ENCODE data around the gene HSPBP1. TPM values are rescaled to one million over a fixed set of nuclear protein-coding genes. Genes with fewer than 3 reads are reported as not detected.

The HSPBP1 gene
- total and polyA plus RNA-seq, 4 donors: 9.4 to 31.6 (median 13.5) TPM

DNA sequence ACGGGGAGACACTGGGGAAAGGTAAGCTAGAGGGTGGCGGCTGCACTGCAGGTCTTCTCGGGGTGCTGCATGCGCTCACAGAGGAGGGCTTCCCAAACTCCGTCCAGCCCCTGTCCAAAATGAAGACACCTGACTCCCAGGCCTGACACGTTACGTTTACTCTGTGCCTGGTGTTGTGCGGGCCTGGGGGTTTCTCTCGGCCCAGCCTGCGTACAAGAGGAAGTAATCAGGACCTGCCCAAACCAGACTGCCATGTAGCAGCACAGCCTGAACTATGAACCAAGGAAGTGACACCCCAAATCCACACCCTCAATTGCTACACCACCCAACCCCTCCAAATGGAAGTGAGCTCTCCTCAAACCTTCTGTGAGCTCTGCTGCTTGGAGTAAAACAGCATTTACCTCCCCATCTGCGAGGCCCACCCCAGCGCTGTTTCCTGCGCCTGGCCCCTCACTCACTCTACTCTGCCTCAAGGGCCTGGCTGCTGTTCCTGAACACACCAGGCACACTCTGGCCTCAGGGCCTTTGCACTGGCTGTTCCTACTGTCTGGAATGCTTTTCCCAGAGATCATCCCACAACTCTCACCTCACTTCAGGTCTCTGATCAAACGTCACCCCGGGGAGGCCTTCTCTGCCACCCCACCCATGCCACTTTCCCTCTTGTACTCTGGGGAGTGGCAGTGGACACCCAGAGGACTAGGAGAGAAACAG, 3.0 kb downstream of the HSPBP1 start:
- H3K27ac ChIP-seq (ENCODE audit: low read depth in 1 of 2, low read length in 2 of 2): no peak overlapping the region

More for the DNA sequence above, 3.0 kb downstream of the HSPBP1 start:
- peaks cover 3 to 35% (median 7%) of the 10 kb centered on the region in 4 donors for H3K36me3 ChIP-seq (ENCODE audit: control insufficient read depth in 4 of 4, insufficient read depth in 3 of 4, low read depth in 1 of 4, low read length in 3 of 4)
- no peak for DNase-seq (ENCODE audit: low spot score)
- peaks cover 7 to 15% (median 10%) of the 10 kb centered on the region in 4 donors for H3K4me1 ChIP-seq (ENCODE audit: control insufficient read depth in 4 of 4, insufficient read depth in 4 of 4, low read length in 3 of 4)
- no peak overlapping the region for H3K9ac ChIP-seq (ENCODE audit: low read depth in 1 of 2, low read length in 2 of 2)
- WGBS: 89% methylated on average over 15 of the region's 15 CpGs
- H3K4me3 ChIP-seq (ENCODE audit: low read depth in 1 of 3, low read length in 3 of 3): no peak overlapping the region
- TF ChIP-seq NR2F2 (IDR thresholded peaks at IDR 0.05): no peak
- no peak for TF ChIP-seq EGR1 (IDR thresholded peaks at IDR 0.05; ENCODE audit: low read depth in 2 of 2)
- no peak for TF ChIP-seq TAF1 (conservative IDR thresholded peaks at IDR 0.05)
- TF ChIP-seq HNF4G (IDR thresholded peaks at IDR 0.05): no peak
- TF ChIP-seq, protein P1, sequence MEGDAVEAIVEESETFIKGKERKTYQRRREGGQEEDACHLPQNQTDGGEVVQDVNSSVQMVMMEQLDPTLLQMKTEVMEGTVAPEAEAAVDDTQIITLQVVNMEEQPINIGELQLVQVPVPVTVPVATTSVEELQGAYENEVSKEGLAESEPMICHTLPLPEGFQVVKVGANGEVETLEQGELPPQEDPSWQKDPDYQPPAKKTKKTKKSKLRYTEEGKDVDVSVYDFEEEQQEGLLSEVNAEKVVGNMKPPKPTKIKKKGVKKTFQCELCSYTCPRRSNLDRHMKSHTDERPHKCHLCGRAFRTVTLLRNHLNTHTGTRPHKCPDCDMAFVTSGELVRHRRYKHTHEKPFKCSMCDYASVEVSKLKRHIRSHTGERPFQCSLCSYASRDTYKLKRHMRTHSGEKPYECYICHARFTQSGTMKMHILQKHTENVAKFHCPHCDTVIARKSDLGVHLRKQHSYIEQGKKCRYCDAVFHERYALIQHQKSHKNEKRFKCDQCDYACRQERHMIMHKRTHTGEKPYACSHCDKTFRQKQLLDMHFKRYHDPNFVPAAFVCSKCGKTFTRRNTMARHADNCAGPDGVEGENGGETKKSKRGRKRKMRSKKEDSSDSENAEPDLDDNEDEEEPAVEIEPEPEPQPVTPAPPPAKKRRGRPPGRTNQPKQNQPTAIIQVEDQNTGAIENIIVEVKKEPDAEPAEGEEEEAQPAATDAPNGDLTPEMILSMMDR (IDR thresholded peaks at IDR 0.05; ENCODE audit: low read depth, low read length, missing input control): no peak
- no peak for TF ChIP-seq FOXA2 (IDR thresholded peaks at IDR 0.05)
- TF ChIP-seq, protein P2, sequence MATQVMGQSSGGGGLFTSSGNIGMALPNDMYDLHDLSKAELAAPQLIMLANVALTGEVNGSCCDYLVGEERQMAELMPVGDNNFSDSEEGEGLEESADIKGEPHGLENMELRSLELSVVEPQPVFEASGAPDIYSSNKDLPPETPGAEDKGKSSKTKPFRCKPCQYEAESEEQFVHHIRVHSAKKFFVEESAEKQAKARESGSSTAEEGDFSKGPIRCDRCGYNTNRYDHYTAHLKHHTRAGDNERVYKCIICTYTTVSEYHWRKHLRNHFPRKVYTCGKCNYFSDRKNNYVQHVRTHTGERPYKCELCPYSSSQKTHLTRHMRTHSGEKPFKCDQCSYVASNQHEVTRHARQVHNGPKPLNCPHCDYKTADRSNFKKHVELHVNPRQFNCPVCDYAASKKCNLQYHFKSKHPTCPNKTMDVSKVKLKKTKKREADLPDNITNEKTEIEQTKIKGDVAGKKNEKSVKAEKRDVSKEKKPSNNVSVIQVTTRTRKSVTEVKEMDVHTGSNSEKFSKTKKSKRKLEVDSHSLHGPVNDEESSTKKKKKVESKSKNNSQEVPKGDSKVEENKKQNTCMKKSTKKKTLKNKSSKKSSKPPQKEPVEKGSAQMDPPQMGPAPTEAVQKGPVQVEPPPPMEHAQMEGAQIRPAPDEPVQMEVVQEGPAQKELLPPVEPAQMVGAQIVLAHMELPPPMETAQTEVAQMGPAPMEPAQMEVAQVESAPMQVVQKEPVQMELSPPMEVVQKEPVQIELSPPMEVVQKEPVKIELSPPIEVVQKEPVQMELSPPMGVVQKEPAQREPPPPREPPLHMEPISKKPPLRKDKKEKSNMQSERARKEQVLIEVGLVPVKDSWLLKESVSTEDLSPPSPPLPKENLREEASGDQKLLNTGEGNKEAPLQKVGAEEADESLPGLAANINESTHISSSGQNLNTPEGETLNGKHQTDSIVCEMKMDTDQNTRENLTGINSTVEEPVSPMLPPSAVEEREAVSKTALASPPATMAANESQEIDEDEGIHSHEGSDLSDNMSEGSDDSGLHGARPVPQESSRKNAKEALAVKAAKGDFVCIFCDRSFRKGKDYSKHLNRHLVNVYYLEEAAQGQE (IDR thresholded peaks at IDR 0.05): no peak
- TF ChIP-seq, protein P3, sequence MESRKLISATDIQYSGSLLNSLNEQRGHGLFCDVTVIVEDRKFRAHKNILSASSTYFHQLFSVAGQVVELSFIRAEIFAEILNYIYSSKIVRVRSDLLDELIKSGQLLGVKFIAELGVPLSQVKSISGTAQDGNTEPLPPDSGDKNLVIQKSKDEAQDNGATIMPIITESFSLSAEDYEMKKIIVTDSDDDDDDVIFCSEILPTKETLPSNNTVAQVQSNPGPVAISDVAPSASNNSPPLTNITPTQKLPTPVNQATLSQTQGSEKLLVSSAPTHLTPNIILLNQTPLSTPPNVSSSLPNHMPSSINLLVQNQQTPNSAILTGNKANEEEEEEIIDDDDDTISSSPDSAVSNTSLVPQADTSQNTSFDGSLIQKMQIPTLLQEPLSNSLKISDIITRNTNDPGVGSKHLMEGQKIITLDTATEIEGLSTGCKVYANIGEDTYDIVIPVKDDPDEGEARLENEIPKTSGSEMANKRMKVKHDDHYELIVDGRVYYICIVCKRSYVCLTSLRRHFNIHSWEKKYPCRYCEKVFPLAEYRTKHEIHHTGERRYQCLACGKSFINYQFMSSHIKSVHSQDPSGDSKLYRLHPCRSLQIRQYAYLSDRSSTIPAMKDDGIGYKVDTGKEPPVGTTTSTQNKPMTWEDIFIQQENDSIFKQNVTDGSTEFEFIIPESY (IDR thresholded peaks at IDR 0.05): no peak
- TF ChIP-seq, protein P4, sequence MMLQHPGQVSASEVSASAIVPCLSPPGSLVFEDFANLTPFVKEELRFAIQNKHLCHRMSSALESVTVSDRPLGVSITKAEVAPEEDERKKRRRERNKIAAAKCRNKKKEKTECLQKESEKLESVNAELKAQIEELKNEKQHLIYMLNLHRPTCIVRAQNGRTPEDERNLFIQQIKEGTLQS (IDR thresholded peaks at IDR 0.05): no peak
- TF ChIP-seq FOXA1 (IDR thresholded peaks at IDR 0.05): no peak
- TF ChIP-seq RXRA (IDR thresholded peaks at IDR 0.05): no peak
- no peaks in the 10 kb centered on the region for H3K9me3 ChIP-seq (ENCODE audit: control insufficient read depth in 4 of 4, low read length in 3 of 4)
- H3K27me3 ChIP-seq (ENCODE audit: control insufficient read depth in 4 of 4, insufficient read depth in 4 of 4, low read length in 3 of 4): no peaks in the 10 kb centered on the region
